AG09319 (cell line): Measurements from ENCODE around the gene TNNT3.

Source experiments
- DNase-seq: peaks from one replicate; pipeline ENCODE4 v3.0.0-alpha.2; 2010; ENCODE audit warnings: low read depth; ENCODE audit errors: extremely low read depth
- CTCF ChIP-seq: IDR thresholded peaks from 2 replicates; pipeline ENCODE4 v1.5.1; 2011; ENCODE audit warnings: low read depth, mild to moderate bottlenecking, inconsistent platforms, low read length, moderate library complexity

TNNT3 gene

GRCh38 chr11:1887451-1888346 lies 31.8 kb upstream of the TNNT3 start:
- no peak for DNase-seq
- TF ChIP-seq CTCF: no peak

DNA sequence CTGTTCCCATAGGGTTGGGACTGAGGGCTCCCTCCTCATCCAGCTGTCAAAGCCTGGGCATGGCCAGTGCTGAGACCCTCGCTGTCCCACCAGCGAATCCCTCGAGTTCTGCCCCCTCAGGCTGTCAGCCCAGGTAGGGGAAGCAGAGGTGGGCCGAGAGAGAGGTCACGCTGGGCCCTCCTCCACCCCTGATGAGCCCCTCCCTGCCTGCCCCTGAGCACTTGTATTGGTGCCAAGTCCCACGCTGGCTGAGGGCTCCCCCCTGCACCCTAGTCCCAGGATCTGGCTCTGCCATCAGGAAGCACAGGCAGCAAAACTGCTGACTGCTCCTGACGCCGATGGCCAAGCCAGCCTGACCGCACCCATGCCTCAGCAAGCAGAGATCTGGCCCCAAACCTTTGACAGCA lies 31.2 kb upstream of the TNNT3 start:
- TF ChIP-seq CTCF: no peak

DNA sequence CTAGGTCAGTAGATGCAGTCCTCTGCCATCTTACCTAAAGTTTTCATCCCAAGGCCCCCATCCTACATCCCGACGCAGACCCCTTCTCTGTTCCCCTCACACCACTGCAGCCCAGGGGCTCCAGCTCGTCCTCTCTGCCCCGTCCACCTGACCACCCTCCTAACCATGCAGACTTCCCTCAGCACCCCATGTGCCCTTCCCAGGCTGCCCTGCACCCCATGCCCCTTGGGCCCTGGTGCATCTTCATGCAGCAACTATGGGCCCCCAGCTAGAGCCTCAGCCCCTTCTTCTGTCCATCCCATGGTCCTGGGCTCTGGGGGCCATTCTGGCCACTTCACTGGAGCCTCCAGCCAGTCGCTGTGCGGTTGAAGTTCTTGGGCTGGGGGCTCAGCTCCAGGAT lies 30.7 kb upstream of the TNNT3 start:
- no peak for TF ChIP-seq CTCF
- no peak for DNase-seq

More for the DNA sequence above, 31.2 kb upstream of the TNNT3 start:
- no peak for DNase-seq

- no peak for TF ChIP-seq CTCF
- DNase-seq: no peak
Measured at GRCh38 chr11:1889224-1889930, 30.1 kb upstream of the TNNT3 start.

- TF ChIP-seq CTCF: no peak
- DNase-seq: no peak
Measured at GRCh38 chr11:1889941-1890855, 29.3 kb upstream of the TNNT3 start.

DNA sequence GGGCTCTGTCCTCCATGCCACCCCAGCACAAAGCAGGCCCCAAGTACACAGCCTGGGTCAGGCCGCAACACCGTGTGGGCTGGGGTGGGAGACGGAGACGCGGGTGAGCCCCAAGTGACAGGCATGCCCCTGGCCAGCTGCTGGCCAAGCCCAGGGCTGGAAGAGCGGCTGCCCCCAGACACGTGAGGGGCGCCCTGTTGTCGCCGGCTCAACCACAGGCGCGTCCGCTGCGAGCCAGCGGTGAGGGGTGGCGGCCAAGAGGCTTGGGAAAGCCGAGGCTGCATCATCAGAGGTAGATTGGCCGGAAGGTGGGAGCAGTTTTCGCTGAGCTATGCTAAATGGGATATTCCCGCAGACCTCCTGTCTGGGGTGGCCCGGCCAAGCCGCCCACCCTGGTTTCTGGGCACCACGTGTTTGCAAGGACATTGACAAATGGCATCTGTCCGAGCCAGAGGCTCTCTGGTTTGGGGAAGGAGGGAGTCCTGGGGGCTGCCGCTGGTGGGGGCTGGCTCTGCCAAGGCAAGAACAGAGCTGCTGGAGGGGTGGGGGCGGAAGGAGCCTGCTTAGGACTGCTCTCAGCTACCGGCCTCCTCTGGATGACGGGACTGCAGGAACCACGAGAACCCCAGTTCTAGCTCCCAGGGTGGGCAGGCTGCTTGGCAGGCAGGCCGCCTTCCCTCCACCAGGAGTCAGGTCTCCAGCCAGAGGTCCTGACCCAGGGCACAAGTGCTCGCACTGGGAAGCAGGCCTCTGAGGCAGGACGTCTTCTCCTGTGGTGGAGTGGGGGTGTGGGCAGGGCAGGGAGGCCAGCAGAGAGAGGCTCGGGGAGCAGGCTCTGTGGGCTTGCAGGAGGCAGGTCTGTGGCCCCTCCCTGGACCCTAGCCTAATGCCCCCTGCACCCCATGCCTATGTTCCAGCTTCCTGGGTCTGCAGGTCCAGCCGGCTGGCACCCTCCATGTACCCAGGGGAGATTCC lies 28.4 kb upstream of the TNNT3 start:
- no peak for TF ChIP-seq CTCF
- no peak for DNase-seq
